GM08714 (cell line): Measurements from ENCODE around the gene PTPRN2.

ENCODE experiments used
- H3K4me3 ChIP-seq: fragments of 200-500 bp; sonication (Bioruptor generic); 2 replicates; pipeline ENCODE4 v1.5.1; 2014; ENCODE audit warnings: mild to moderate bottlenecking, low read length, inconsistent platforms
- ZNF274 ChIP-seq: IDR thresholded peaks from 2 replicates; pipeline ENCODE4 v1.6.1; 2012; ENCODE audit warnings: mild to moderate bottlenecking, low read depth, low read length

Gene PTPRN2

DNA sequence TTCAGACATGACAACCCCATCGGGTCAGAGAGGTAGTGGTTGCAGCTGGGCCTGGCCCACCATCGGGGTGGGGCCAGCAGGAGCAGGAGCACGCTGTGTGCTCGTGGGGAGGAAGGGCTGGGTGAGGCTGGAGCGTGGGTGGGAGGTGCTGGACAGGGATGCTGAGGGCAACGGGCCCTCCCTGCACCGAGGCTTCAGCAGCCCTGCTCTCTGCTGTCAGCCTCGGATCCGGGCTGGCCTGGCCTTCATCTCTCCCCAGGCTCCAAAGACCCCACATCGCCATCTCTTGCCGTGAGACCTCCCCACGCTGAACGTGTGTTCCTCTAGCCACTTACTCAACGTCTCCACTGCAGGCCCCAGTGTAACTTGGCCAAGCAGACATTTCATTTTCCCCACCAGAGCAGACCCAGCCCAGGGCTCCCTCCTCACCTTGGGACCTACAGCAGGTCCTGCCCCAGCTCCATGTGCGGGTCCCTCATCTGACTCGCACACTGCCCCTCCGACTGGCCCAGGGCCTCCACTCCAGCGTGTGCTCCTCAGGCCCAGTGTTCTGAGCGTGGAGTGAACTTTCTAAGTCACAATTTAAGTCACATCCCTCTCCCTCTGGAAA, 788.4 kb downstream of the PTPRN2 start:
- H3K4me3 ChIP-seq = no peak overlapping the region
- TF ChIP-seq ZNF274 = no peak

DNA sequence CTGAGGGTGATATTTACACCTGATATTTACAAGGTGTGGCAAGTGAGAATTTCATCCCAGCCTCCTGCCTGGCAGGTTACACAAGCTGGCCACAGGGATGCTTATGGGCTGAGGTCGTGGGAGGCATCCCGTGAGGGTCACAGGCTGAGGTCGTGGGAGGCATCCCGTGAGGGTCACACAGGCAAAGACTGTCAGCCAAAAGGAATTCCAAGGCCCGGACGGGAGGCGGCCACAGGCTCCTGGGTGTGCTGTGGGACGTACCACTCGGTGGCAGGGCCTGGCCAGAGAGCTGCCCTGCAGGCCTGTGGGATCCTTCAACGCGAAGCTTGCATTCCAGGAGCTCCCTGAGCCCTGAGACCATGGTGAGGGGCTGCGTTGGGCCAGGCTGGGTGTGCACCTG, 790.3 kb downstream of the PTPRN2 start:
- TF ChIP-seq ZNF274 = no peak
- no peak overlapping the region for H3K4me3 ChIP-seq

DNA sequence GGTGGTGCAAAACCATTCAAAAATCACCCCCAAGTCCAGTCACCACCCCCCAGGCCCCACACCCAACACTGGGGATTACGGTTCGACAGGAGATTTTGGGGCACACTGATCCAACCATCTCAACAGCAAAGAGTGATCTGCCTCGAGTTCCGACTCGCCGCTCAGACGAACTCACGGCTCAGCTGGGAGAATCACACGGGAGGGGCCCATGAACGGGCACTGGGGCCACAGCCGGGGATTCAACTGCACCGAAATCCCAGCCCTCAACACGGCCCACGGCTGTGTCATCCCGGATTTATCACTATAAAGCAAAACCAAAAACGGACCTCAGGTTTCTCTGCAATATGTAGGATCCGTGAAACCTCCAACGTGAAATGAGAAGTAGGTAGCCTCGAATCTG, 790.8 kb downstream of the PTPRN2 start:
- TF ChIP-seq ZNF274 = no peak
- H3K4me3 ChIP-seq = no peak overlapping the region

DNA sequence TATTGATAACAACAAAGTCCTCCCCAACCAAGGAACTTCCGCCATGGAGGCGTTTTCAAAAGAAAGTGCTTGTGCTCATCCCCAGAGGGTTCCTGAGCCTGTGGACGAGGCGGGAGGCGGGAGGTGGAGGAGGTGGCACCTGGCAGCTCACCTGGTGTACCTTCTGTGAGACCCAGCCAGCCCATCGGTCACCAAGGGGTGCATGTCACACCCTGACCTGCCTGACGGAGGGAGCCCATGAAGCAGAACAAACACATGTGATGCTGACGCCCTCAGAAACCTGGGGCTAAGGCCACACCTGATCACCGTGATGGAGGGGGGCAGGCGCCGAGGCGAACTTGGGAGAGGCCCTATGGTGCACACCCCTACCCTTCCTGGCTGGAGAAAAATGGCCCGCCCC, 792.0 kb downstream of the PTPRN2 start:
- TF ChIP-seq ZNF274 = no peak

DNA sequence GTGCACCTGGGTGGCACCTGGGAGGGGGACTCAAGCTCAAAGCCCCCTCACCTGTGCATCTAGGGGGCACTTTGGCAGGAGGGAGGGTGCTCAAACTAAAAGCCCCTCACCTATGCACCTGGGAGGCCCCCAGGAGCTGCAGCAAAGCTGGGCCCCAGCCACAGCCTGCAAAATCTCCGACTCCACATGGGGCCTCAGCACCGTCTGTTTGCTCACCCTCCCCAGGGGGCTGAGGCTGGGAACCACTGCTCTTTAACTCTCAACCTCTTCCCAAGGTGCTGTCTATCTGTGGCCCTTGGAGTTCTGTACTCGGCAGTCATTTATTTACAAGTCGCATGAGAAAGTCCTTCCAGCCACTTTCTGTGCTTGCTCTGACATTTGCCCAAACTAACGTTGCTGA, 792.4 kb downstream of the PTPRN2 start:
- no peak overlapping the region for H3K4me3 ChIP-seq

More for the DNA sequence above, 792.0 kb downstream of the PTPRN2 start:
- no peak overlapping the region for H3K4me3 ChIP-seq

DNA sequence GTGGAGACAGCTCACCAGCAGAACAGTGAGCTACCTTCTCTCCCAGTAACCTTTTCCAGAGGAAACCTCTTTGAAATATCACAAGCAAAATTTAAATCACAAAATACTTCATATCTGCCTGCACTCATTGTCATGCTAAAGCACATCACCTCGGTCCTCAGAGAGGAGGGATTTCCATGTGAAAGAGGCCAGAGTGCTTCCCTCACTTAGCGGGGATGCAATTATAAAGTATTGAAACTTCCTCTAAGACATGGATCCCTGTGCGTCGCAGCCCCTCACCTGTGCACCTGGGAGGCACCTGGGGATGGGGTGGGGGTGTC, 792.9 kb downstream of the PTPRN2 start:
- no peak for TF ChIP-seq ZNF274
- no peak overlapping the region for H3K4me3 ChIP-seq

More for the DNA sequence above, 792.4 kb downstream of the PTPRN2 start:
- no peak for TF ChIP-seq ZNF274

DNA sequence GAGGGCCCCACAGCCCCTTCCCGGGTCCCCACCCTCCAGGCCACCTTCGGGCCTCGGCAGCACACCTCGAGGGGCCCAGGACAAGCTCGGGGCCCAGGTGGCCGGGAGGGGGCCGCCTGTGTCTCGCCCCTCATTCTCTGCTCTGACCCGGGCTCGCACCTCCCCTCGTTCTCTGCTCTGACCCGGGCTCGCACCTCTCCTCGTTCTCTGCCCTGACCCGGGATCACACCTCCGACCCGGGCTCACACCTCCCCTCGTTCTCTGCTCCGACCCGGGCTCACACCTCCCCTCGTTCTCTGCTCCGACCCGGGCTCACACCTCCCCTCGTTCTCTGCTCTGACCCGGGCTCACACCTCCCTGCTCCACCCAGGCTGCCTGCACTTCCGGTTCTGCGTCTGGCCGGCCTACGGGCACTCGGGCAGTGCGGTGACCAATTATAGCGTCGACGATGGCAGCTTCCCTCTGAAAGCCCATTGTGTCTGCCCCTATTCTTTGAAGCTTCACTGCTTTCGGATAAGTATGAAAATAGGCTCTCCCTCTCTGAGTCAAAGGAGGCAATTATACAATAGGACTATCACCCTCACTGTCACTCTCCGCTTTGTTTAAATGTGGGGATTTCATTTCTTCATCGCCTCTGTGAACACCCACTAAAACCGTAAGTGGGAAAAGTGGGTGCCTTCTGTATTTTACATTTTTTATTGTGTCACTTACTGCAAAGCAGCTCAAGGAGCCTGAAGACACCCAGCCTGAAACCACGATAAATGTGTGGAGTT, 793.5 kb downstream of the PTPRN2 start:
- TF ChIP-seq ZNF274 = no peak
- no peak overlapping the region for H3K4me3 ChIP-seq

DNA sequence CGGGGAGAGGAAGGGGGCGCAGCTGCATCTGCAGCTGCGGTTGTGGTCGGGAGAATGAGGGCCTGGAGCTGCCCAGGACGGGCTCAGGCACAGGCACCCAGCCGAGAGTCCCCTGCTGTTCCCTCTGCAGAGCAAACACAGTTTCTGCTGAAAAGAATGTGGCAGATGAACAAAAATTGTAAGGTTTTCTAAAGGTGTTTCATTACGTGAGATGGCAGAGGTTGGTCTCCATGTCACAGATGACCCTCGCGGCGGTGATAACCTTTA, 794.6 kb downstream of the PTPRN2 start:
- no peak for TF ChIP-seq ZNF274
- H3K4me3 ChIP-seq = no peak overlapping the region

DNA sequence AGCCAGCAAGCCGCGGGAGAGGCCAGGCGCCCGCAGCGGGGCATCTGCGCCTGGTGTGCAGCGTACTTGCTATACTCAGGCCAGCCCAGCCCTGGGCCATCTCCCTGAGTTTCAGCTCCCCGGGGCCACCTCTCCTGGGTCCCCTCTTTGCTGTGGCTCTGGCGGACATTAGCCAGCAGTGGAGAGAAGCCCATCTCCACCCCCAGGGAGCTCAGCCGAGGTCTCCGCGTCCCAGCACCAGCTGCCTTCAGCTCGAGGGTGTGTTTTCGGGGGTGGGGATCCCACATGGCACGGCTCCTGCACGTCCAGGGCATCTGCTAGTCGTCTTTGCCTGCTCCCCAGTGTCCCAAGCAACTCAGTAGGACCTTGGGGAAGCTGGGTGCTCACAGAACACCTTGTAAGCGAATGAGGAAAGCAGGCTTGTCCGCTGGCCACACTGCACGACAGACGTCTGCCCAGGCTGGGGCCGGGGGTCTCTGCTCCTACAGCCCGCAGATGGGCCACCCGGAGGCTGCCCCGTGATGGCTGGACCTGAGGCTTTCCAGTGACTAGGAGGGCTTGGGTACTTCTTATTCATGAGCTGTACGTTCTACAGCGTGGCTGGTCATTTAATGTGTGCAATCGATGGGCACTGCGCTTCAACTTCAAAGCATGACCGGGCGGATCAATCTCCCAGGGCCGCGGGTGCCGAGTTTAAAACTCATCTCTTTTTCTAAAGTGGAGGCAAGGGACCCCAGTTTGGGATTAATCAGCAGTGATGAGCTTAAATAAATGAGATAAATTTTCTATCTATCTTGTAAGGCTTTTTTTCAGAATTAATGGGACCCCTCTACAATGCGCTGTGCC, 795.2 kb downstream of the PTPRN2 start:
- TF ChIP-seq ZNF274 = no peak
- H3K4me3 ChIP-seq = no peak overlapping the region

DNA sequence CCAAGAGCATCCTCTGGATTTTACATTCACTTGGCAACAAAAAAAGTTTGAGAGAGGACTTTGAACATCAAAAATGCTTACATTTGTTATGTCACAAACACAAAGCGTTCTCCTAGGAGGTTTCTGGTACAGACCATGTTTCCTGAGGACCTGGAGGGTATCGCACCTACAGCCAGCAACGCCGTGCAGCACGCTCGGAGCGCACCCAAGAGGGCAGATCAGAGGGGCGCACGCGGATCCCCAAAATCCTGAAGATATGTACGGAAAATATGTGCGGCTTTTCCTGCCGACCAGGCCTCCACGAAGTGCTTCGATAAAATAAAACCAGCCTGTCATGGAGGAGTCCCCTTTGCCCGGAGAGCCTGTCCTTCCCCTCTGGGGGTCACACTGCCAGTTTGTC, 796.0 kb downstream of the PTPRN2 start:
- no peak for TF ChIP-seq ZNF274
- no peak overlapping the region for H3K4me3 ChIP-seq

DNA sequence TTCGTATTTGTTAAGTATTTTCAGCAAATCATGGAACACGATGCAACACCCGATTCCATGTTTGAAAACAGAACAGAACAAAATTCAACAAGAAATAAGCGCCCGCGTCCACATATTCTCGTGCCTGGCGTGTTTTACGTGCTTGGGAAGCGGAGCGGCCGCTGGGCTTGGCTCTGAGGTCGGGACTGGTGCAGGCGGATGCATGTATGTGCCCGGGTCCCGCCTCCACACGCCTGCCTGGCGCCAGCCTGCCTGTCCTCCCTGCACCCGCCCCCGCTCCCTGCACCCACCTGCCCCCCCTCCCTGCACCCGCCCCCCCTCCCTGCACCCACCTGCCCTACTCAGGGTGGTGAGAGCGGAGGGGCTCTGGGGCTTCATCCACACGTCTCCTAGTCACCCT, 796.4 kb downstream of the PTPRN2 start:
- H3K4me3 ChIP-seq = no peak overlapping the region
- no peak for TF ChIP-seq ZNF274

DNA sequence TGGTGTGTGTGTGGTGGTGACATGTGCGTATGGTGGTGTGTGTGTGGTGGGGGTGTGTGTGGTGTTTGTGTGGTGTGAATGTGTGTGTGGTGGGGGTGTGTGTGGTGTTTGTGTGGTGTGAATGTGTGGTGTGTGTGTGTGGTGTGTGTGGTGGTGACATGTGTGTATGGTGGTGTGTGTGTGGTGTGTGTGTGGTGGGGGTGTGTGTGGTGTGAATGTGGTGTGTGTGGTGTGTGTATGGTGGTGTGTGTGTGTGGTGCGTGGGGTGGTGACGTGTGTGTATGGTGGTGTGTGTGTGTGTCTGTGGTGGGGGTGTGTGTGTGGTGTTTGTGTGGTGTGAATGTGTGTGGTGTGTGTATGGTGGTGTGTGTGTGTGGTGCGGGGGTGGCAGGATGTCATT, 797.7 kb downstream of the PTPRN2 start:
- no peak for TF ChIP-seq ZNF274
- H3K4me3 ChIP-seq = no peak overlapping the region

DNA sequence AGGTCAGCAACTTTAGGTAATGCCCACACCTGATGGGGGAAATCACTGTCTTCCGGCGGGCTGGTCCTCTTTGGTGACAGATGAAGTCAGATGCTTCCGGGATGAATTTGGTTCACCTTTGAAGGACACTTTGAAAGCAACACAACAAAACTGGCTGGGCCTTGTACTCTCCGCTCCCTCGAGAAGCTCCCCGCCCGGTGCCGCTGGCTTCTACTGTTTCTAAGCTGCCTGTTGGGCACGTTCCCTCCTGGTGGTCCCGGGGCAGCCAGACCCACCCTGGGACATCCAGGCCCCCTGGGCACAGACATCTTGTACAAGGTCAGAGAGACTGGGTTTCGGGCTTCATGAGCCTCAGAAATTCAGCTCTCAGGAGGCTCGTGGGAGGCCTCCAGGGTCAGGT, 798.5 kb downstream of the PTPRN2 start:
- H3K4me3 ChIP-seq = no peak overlapping the region
- TF ChIP-seq ZNF274 = no peak

DNA sequence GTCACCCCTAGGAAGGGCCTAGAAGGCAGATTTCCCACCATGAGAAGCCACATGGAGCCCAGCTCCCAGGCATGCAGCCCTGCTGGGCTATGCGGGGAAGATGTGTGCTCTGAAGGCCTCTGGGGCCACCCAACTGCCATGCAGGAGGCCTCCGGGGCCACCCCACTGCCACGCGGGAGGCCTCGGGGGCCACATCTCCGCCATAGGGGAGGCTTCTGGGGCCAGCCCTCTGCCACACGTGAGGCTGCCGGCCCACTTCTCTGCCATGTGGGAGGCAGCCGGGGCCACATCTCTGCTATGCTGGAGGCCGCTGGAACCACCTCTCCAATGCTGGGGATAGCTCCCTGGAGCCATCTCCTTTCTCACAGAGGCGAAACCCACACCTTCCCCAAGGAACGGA, 799.0 kb downstream of the PTPRN2 start:
- no peak for TF ChIP-seq ZNF274
- H3K4me3 ChIP-seq = no peak overlapping the region

DNA sequence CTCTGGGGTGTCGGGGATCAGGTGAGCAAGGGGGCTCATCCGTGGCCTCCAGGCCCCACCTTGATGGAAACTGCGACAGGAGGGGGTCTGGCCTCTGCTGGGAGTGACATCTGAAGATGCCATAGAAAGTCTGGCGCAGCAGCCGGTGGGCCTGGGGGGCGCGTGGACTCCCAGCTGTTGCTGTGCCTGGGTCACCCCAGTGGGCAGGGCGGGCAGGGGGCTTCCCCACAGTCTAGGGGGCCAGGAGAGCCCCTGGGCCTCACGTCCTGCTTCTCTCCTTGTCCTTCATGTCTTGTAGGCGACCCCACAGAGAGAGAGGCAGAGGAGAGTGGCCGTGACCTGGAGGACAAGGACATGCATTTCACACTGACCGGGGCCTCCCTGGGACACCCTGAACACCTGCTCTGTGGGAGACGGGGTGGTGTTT, 800.3 kb downstream of the PTPRN2 start:
- no peak overlapping the region for H3K4me3 ChIP-seq
- no peak for TF ChIP-seq ZNF274
